Measurements from ENCODE around the gene AGBL5. TPM values are rescaled to one million over a fixed set of nuclear protein-coding genes. Genes with fewer than 3 reads are reported as not detected.

AGBL5 gene
- total RNA-seq, 1 donor from 2014 or later = 23.4 TPM

- no peaks in the 10 kb centered on the region for H3K27me3 Mint-ChIP-seq (ENCODE audit: unreplicated experiment)
- H3K36me3 Mint-ChIP-seq (ENCODE audit: unreplicated experiment) = no peaks in the 10 kb centered on the region
- no peak overlapping the region for H3K27ac Mint-ChIP-seq (ENCODE audit: unreplicated experiment)
- peaks cover 4% of the 10 kb centered on the region for H3K4me1 Mint-ChIP-seq (ENCODE audit: unreplicated experiment)
- TF ChIP-seq CTCF (IDR thresholded peaks at IDR 0.05) = no peak
- no peak overlapping the region for H3K4me3 Mint-ChIP-seq (ENCODE audit: unreplicated experiment)
- no peaks in the 10 kb centered on the region for H3K9me3 Mint-ChIP-seq (ENCODE audit: unreplicated experiment)
- no peak for DNase-seq (ENCODE audit: extremely low spot score, unreplicated experiment)
Measured at GRCh38 chr2:27092696-27093429, 41.4 kb downstream of the AGBL5 start.

GRCh38 chr2:27093430-27094352 lies 42.2 kb downstream of the AGBL5 start:
- no peaks in the 10 kb centered on the region for H3K9me3 Mint-ChIP-seq (ENCODE audit: unreplicated experiment)
- no peak overlapping the region for H3K27ac Mint-ChIP-seq (ENCODE audit: unreplicated experiment)
- peaks cover 4% of the 10 kb centered on the region for H3K4me1 Mint-ChIP-seq (ENCODE audit: unreplicated experiment)
- TF ChIP-seq CTCF (IDR thresholded peaks at IDR 0.05) = no peak
- no peaks in the 10 kb centered on the region for H3K36me3 Mint-ChIP-seq (ENCODE audit: unreplicated experiment)
- H3K4me3 Mint-ChIP-seq (ENCODE audit: unreplicated experiment) = no peak overlapping the region
- no peak for DNase-seq (ENCODE audit: extremely low spot score, unreplicated experiment)
- no peaks in the 10 kb centered on the region for H3K27me3 Mint-ChIP-seq (ENCODE audit: unreplicated experiment)

GRCh38 chr2:27094353-27094984 lies 43.0 kb downstream of the AGBL5 start:
- Mint-ChIP-seq H3K27ac (ENCODE audit: unreplicated experiment) (no peak overlapping the region), H3K27me3 (ENCODE audit: unreplicated experiment) (no peaks in the 10 kb centered on the region), H3K4me1 (ENCODE audit: unreplicated experiment) (peaks cover 4% of the 10 kb centered on the region), H3K9me3 (ENCODE audit: unreplicated experiment) (no peaks in the 10 kb centered on the region), H3K4me3 (ENCODE audit: unreplicated experiment) (no peak overlapping the region), H3K36me3 (ENCODE audit: unreplicated experiment) (no peaks in the 10 kb centered on the region)
- no peak for DNase-seq (ENCODE audit: extremely low spot score, unreplicated experiment)
- no peak for TF ChIP-seq CTCF (IDR thresholded peaks at IDR 0.05)

- Mint-ChIP-seq H3K36me3 (ENCODE audit: unreplicated experiment) (no peaks in the 10 kb centered on the region), H3K4me1 (ENCODE audit: unreplicated experiment) (peaks cover 4% of the 10 kb centered on the region), H3K9me3 (ENCODE audit: unreplicated experiment) (no peaks in the 10 kb centered on the region), H3K27me3 (ENCODE audit: unreplicated experiment) (no peaks in the 10 kb centered on the region), H3K4me3 (ENCODE audit: unreplicated experiment) (no peak overlapping the region), H3K27ac (ENCODE audit: unreplicated experiment) (no peak overlapping the region)
- DNase-seq (ENCODE audit: extremely low spot score, unreplicated experiment) = no peak
- TF ChIP-seq CTCF (IDR thresholded peaks at IDR 0.05) = no peak
Measured at GRCh38 chr2:27095427-27095744, 43.9 kb downstream of the AGBL5 start.
